GM19238 (cell line): ENCODE results near the gene TNFRSF1B.

Experiments
- DNase-seq: peaks from one replicate; pipeline ENCODE4 v3.0.0; 2011; ENCODE audit warnings: low spot score; ENCODE audit not compliant: insufficient read length

The TNFRSF1B gene

DNA sequence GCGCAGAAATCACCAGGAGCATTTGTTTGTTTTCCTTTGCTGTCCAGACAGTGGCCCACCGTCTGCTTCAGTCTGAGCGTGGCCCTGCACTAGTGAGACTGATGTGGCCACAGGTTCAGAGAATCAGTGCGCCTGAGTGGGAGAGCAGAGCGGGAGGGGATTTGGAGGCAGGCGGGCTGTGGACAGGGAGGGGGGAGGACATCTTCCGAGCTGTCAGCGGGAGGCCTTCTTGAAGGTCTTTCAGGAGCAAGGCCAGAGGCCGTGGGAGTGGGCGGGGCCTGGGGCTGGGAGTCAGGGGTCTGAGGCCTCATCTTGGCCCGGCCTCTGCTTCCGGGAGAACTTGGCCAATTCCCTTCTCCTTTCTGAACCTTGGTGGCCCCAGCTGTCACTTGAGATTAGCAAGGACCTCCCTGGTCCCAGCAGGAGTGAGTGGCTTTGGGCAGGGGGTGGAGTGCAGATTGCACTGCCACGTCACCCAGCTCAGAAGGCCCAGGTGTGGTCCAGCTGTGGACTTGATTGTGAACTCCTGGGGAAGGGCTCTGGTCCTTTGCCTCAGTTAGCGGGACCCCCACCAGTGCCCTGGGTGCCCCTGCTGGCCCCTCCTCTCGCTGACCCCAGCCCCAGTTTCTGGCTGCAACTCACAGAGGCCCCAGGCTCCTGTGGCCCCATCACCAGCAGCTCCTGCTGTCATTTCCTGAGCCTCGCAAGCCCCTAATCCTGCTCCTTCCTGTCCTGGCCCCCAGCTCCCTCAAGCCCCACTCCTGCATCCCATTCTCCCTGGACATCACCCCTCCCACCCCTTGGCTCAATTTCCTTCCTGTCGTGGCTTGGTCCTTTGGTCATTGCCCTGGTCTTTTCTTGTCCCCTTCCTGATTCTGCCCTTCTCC is 8.4 kb downstream of the TNFRSF1B start:
- no peak for DNase-seq

DNA sequence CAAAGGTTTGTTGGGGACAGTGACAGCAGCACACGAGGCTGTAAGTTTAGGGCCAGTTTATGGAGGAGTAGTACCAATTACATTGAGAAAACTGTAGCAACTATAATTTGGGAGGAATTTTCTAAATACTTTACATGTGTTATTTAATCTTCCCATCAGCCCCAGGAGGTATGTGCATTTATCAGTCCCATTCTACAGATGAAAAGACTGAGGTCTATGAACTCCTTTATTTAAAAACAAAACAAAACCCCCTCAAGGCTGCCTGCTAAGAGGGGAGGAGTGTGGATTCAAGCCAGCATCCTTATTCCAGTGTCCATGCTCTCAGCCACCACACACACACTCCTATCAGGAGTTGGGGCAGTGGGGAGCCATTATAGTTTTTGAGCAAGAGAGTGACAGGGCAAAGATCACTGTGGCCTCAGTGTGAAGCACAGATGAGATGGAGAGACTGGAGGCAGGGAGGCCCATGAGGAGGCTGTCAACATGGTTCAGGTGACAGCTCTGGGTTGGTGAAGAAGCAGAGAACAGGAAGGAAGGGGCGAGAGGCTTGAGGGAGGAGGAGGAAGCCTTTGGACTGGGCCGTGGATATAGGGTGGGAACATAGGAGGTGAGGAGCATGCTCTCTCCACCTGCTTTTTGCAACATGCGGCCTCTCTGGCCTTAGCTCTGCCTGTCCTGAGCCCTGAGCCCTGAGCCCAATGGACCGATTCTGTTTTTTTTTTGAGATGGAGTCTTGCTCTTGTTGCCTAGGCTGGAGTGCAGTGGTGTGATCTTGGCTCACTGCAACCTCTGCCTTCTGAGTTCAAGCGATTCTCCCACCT is 9.7 kb downstream of the TNFRSF1B start:
- no peak for DNase-seq

DNA sequence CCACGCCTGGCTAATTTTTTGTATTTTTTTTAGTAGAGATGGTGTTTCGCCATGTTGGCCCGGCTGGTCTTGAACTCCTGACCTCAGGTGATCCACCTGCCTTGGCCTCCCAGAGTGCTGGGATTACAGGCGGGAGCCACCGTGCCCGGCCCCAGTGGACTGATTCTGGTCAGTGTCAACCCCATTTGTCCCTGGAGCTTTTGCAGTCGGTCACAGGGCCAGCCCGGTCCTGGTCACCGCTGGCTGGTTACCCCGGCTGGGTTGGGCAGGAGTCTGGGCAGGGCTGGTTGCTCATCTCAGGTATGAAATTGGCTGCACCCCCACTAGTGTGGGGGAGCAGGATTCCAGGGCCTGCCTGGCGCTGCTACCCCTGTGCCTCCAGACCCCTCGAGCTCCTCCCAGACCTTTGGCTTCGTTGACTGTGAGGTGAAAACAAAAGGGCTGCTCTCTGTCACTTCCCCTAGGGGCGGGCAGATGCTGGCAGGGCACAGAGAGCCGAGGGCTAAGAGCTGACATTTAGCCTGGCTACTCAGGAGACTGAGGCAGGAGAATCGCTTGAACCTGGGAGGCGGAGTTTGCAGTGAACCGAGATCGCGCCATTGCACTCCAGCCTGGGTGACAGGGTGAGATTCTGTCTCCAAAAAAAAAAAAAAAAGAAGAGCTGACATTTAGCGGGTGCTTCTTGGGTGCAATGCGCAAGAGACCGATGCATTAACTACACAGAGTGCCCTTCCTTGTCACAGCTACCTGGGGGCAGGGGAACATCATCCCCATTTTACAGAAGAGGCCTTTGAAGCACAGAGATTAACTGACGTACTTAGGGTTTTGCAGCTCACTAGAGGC is 10.6 kb downstream of the TNFRSF1B start:
- no peak for DNase-seq

DNA sequence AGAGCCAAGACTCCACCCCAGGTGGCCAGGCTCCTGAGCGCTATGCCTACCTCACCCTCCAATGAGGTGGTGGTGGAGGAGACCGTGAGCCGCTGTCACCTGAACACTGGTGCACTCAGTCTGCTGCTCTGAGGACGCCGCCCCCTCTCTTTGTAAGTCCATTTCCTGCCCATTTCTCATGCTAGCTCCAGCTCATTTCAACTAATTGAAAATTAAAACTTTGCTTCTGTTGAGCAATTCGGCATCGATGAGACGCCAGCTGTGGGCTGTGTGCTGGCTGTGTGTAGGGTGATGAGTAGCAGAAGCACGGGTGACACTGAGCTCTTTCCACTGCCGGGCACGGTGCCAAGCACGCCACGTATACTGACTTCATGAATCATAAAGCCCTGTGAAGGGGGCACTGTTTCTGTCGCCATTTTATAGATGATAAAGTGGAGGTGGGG is 11.2 kb downstream of the TNFRSF1B start:
- no peak for DNase-seq

DNA sequence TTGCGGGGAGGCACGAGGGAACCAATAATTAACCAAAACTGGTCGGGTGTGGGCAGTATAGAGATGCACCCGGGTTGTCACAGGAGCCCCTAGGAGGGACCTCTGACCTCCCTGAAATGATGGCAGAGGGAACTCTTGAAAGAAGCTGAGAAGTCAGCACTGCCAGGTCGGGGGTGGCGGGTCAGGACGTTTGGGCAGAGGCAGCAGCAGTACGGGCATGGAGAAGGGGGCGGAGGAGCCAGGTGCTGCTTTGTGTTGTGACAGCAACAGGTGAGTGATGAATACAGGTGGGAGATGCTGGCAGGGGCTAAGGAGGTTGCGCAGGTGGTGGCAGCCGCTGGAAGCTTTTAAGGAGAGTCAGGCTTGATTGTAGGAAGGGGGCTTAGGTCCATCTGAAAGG is 11.7 kb downstream of the TNFRSF1B start:
- DNase-seq = no peak

DNA sequence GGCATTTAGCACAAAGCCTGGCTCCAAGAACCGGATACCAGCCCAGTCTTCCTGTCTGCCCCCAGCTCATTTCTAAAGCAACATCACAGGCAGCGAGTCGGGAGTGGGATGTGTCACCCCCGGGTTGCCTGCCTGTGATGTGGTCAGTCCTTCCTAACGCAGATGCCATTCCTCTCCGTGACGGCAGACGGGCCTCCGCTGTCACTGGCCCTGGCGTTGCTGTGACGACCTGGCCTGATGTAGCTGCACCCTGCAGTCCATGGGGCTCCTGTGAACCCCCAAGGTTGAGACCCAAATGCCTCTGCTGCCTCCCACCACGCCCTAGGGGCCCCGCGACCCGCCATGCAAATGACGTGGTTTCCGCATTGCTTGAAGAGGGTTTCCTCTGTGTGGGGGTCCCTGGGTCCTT is 12.3 kb downstream of the TNFRSF1B start:
- DNase-seq = no peak

DNA sequence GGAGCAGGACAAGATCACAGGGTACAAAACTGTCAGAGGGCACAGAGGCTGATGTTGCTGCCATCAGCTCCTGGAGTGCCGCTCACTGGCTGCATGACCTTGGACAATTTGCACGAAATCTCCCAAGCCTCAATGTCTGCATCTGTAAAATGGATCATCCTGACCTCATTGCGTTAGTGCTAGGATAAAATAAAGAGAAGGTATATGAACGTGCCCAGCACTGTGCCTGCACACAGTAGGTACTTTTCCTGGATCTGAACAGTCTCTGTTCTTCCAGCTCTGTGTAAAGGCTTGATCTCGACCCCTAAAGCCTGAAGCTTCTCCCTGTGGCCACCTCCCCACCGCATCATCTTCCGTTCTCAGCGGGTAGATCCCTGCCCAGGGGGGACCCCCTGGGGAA is 12.9 kb downstream of the TNFRSF1B start:
- no peak for DNase-seq

DNA sequence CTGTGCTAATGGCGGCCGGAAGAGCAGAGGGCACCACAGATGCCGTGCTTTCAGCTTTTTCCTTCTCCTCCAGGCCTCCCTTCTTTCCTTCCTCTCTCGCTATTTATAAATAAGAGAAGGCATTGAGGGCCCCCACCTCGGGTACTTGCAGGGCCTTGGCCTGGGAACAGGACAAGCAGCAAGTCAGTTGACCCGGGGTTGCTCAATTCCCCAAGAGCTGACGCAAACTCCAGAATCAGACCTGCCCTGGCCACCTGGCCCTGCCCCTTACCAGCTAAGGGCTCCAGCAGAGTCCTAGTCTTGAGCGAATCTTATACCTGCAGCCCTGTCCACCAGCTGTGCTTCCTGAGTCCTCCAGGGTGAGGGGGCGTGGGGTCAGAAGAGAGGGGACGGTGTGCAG is 13.5 kb downstream of the TNFRSF1B start:
- no peak for DNase-seq

DNA sequence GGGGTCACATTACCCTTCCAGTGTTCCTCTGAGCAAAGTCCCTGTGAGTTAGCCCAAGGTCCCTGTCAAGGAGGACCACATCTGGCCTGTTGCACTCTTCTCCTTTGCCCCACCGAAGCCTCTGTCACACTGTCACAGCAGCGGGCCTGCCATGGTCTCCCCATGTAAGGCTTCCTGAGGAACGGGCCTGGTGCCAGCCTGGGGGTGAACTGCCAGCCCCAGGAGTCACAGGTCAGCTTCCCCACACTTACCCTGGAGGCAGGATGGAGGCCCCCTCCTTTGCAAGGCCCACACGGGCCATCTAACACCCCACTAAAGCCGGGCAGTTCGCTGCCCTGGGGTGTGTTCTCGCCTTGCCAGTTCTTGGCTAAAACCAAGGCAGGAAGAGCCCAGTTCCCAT is 14.1 kb downstream of the TNFRSF1B start:
- no peak for DNase-seq

DNA sequence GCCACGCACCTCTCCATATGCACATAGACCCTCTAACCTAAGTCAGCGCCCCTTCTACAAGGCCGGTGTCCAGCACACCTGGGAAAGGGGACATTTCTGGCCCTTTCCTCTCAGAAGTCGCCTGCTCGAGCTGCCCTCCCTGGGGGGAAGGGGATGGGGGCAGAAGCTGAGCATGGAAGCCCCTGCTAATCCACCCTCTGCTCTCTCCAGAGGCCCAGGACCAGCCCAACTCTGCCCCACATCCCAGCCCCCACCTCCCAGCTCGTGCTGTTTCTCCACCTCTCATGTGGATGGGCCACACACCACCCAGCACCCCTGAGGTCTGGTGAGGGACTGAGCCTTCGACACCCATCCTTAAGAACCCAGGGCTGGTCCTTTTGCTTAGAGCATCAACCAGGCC is 14.8 kb downstream of the TNFRSF1B start:
- no peak for DNase-seq

DNA sequence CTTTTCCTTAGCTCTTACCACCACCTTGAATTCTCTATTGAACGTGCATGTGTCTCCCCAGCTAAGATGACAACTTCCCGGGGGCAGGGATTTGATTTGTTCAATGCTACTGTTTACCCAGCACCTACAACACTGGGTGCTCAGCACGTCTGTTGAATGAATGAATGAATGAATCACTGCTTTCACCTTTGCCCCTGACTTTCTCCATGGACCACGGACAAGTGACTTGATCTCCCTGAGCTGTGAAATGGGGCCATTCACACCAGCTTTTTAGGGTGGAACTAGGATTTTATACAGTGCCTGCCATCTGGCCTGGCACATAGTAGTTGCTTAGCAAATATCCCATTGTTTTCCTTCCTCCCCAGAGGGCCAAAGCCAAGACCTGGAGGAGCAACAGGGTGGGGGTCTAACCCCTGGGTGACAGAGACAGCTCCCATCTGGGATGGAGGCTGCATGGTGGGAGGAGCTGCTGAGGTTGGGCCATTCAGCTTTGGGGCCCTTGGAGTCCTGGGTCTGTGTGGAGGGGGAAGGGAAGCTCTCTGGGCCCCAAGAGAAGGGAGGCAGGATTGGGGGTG is 15.7 kb downstream of the TNFRSF1B start:
- DNase-seq = no peak

DNA sequence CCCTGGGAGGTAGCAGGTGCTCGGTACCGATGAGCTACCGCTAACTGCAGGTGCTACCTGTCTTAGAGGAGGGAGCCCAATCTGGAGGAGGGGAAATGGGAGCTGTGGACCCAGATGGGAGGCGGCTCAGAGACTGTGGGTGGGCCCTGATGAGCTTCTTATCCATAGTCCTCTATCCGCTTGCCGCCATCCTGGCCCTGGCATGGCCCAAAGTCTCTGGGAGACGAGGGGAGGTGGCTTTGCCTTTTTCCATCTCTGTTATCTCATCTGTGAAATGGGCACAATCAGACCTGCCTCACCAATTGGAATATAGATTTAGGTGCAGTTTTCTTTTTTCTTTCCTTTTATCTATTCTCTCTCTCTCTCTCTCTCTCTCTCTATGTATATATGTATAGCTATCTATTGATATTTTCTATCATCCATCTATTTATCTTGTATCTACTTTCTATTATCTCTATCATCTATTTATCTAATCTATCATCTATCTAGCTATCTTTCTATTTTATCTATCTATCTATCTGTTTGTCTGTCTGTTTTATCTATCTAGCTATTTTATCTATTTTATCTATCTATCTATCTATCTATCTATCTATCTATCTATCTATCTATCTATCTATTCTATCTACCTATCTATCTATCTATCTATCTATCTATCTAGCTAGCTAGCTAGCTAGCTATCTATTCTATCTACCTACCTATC is 16.5 kb downstream of the TNFRSF1B start:
- no peak for DNase-seq

DNA sequence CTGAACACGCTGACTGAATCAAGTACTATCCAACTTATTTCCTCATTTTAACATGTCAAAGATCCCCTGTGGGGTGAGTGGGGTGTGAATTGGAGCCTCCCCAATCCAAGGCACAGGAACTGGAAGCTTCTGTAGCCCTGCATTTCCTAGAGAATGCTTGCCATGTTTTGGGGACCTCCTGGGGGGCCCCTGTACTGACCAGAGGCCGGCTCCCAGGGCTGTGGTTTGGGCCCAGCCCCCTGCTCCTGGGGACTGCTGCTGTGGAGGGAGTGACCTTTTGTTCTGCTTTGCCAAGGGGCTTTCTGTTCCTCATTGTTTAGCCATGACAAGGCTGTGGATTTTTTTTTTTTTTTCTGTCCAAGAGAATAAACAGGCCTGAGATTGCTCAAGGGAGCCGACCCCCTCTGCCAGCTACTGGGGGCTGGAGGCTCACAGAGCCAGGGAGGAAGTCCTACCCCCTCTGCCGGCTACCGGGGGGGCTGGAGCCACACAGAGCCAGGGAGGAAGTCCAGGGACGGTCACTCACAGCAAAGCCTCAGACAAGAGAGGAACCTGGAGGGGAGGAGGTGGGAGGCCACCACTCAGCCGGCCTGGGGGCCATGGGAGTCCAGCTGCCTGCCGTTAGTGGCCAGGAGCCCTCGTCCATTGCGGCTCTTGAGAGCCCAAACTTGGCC is 17.4 kb downstream of the TNFRSF1B start:
- no peak for DNase-seq

DNA sequence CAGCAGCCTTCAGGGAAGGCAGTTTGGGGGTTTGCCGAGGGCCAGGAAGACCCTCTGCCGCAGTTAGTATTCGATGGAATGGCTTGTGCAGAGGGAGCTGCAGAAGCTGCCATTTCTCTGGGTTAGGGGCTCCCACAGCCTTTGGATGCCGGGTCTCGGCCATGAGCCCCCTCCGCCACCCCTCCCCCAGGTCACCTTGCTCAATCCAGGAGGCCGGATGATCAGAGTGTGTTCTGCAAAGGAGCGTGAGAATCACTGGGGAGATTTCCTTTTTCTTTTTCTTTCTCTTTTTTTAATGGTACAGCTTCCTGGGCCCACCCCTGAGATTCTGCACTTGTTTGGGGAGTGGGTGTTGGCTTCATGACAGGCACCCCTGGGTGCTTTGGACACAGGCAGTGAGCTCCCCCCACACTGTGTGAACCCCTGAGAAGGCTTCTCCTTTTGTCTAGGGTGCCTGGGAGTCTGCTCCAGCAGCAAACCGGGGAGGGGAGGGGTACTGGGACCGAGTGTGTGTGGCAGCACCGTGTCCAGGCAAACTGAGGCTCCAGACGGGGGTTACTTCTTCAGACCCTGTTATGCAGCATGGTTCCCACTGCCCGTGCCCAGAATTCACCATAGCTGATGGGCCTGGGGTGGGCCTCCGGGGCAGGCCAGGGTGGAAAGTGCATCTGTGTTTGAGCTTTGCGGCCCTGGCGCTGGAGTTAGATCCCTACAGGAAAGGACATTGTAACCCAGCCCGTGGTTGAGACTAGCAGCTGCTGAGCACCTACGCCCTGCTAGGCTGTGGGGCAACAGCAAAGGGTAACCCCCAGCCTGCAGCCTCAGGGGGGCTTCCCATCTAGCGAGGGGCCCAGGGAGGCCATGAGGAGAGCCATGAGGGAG is 18.5 kb downstream of the TNFRSF1B start:
- no peak for DNase-seq

DNA sequence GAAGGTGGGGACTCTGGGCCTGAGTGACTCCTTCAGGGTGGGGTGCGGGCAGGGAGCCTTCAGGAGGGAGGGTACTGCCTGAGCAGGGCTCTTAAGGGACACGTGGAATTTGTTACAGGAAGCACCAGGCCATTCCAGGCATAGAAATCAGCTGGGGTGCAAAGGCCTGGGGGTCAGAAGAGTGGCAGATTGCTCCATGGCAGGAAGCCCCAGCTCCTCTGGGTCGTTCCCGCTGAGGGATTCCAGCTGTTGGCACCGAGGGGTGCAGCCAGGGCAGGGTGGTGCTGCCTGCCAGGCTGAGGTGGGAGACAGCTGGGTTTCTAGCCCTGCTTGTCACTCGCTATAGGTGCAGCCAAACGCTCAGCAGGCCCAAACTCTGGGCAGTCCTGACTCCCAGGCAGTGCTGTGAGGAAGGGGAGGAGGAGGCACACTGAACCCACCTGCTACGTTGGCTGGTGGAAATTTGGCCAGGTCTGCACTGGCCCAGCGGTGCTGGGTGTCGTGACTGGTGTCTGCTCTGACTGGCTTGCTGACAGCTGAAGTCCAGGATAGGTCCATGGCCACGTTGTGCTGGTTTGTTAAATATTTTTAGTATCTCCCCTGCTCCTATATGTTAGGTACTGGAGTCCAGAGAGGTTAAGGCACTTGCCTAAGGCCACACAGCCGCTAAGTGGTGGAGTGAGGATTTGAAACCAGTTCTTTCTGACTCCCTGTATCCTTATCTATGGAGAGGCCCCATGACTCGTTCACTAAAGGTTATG is 19.3 kb downstream of the TNFRSF1B start:
- no peak for DNase-seq

DNA sequence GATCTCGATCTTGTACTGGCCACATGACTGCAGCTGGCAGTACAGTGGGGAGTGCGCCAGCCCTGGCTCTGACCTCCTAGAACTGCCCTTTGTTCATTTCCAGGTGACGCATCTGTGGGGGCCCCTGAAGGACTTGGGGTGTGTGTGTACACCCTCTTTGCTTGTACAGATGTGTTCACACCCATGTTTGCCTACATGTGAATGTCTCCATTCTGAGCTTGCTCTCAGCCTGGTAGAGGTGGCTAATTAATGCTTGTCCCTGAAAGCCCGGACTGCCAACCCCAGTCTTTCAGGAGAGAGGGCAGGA is 19.8 kb downstream of the TNFRSF1B start:
- no peak for DNase-seq

DNA sequence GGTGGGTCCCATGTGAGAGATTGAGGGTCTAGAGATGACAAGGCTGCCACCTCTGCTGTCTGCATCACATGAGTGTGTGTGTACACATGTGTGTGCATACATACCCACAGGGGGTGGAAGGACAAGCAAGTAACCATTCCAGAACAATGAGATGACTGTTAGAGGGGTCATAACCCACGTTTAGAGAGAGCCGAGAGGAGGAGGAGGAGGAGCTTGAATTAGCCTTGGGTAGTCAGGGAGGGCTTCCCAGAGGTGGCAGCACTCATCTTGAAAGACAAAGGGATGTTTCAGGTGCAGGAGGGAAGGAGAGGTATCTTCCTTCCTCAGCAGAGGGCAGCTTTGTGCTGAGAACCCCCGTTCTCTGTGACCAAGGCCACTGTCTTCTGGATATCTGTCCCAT is 21.3 kb downstream of the TNFRSF1B start:
- no peak for DNase-seq

DNA sequence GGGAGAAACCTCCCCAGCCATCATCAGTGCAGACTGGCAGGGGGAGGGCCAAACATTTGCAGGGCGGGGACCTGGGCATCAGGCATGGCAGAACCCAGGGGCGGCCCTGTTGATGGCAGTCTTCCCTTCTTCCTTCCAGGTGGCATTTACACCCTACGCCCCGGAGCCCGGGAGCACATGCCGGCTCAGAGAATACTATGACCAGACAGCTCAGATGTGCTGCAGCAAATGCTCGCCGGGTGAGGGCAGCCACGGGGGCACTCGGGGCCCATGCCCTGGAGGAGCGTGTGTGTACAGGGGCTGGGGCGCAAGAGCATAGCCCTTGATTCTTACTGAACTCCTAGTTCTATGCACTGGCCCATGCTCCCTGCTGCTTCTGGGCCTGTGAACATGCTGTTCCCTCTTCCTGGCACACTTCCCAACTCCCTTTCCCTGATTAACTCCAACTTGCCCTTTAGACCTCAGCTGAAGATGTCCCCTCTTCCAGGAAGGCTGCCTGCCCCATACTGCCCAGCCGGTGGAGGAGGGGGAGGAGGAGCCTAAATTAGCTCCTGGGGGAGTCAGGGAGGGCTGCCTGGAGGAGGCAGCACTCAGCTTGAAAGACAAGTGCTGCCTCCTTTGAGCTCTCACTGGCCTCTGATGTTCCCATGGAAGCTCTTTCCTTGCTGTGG is 22.0 kb downstream of the TNFRSF1B start:
- DNase-seq = no peak
